GM19463 (cell line): ENCODE results near the gene CYS1.
"Not testable (repeated sequence)": the region's sequence is repeated elsewhere in the genome, so short reads cannot be mapped to it uniquely, and the experiment has no call there.

Source experiments
- ATAC-seq: cut with Tn5 transposase; IDR thresholded peaks from one replicate; pipeline ENCODE4 v1.9.1; 2021; ENCODE audit warnings: mild to moderate bottlenecking, moderate library complexity; ENCODE audit not compliant: unreplicated experiment

The CYS1 gene

GRCh38 chr2:10079870-10080535 is at the start of gene CYS1:
Gene CYS1 (minus strand): TSS chr2:10080411. CDS start chr2:10080223, 188 bp downstream.
- ATAC-seq = peak; percentile 33

- ATAC-seq = no peak
Observed at GRCh38 chr2:10129490-10129889, 49.3 kb upstream of the CYS1 start.

- ATAC-seq = no peak
Observed at GRCh38 chr2:10128420-10128819, 48.2 kb upstream of the CYS1 start.

- no peak for ATAC-seq
Observed at GRCh38 chr2:10126632-10127026, 46.4 kb upstream of the CYS1 start.

GRCh38 chr2:10125842-10126631 is 45.8 kb upstream of the CYS1 start:
- ATAC-seq = no peak

- ATAC-seq = no peak
Observed at GRCh38 chr2:10124538-10125045, 44.4 kb upstream of the CYS1 start.

GRCh38 chr2:10123281-10123680 is 43.1 kb upstream of the CYS1 start:
- ATAC-seq = no peak

GRCh38 chr2:10122500-10123280 is 42.5 kb upstream of the CYS1 start, which contains the start of gene RRM2:
Gene RRM2 (plus strand): TSS chr2:10122739. CDS start chr2:10122799, 60 bp downstream.
- peak; percentile 71 for ATAC-seq

- ATAC-seq = no peak
Observed at GRCh38 chr2:10120877-10121574, 40.8 kb upstream of the CYS1 start.

GRCh38 chr2:10120158-10120876 is 40.1 kb upstream of the CYS1 start:
- ATAC-seq = peak; percentile 42

GRCh38 chr2:10119601-10120157 is 39.5 kb upstream of the CYS1 start:
- ATAC-seq = no peak

- ATAC-seq = no peak
Observed at GRCh38 chr2:10119027-10119325, 38.8 kb upstream of the CYS1 start.

- no peak for ATAC-seq
Observed at GRCh38 chr2:10109311-10109710, 29.1 kb upstream of the CYS1 start.

- ATAC-seq = not testable (repeated sequence)
Observed at GRCh38 chr2:10104906-10105305, 24.7 kb upstream of the CYS1 start.

GRCh38 chr2:10103179-10103578 is 23.0 kb upstream of the CYS1 start:
- no peak for ATAC-seq

GRCh38 chr2:10101491-10101890 is 21.3 kb upstream of the CYS1 start:
- ATAC-seq = peak; percentile 44

GRCh38 chr2:10097352-10098148 is 17.3 kb upstream of the CYS1 start:
- ATAC-seq = peak; percentile 88

GRCh38 chr2:10096641-10097040 is 16.4 kb upstream of the CYS1 start:
- no peak for ATAC-seq

- ATAC-seq = no peak
Observed at GRCh38 chr2:10095175-10095574, 15.0 kb upstream of the CYS1 start.
